Body of pancreas (tissue), 4 donors: ENCODE data around the gene TAS2R31.
"Not testable (repeated sequence)": the region's sequence is repeated elsewhere in the genome, so short reads cannot be mapped to it uniquely, and the experiment has no call there.

Experiments
- CTCF ChIP-seq, 7 experiments: fragments of 450-650 bp in 4 of 7; fragments of 200-600 bp in 3 of 7; sonication (generic) in 3 of 7; IDR thresholded peaks; one replicate each; pipeline ENCODE4 v1.5.1; 2016 to 2019; ENCODE audit warnings: antibody characterized with exemption in 7 of 7
- POLR2A ChIP-seq, 3 donors: fragments of 450-650 bp; IDR thresholded peaks; one replicate each; pipeline ENCODE4 v1.6.1; 2016; ENCODE audit warnings: antibody characterized with exemption in 3 of 3, mild to moderate bottlenecking in 2 of 3

GRCh38 chr12:11049806-11050531 lies 18.8 kb upstream of the TAS2R31 start:
- TF ChIP-seq CTCF, POLR2A (IDR thresholded peaks at IDR 0.05): not testable (repeated sequence)
